ENCODE results near the gene OLFM2. TPM values are rescaled to one million over a fixed set of nuclear protein-coding genes. Genes with fewer than 3 reads are reported as not detected.
A peak's percentile ranks its signal among the peaks of the same experiment; 100 is the strongest.

OLFM2 gene
- total RNA-seq, 4 donors from 2014 or later = 0.25 to 0.78 TPM; not detected in 2

DNA sequence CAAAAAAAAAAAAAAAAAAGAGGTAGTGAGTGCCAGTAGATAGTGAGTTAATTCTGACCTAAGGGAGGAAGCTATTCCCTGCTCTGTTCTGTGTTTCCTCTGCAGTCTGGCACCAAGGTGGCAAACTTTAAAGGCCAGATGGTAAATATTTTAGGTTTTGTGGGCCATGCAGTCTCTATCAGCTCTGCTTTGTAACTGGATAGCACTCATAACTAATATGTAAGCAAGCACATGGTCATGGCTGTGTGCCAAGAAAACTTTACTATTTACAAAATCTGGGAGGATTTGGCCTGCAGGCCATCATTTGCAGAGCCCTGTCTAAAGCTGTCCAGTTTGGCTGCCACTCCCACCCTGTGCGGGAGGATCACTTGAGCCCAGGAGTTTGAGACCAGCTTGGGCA is 96.9 kb downstream of the OLFM2 start:
- Histone ChIP-seq H3K4me1 (peaks cover 12 to 16% of the 10 kb centered on the region in 2 donors), H3K27me3 (no peaks in the 10 kb centered on the region), H3K4me3 (no peak overlapping the region), H3K27ac (no peak overlapping the region), H3K36me3 (peaks cover 0 to 64% of the 10 kb centered on the region in 2 donors), H3K9me3 (no peaks in the 10 kb centered on the region)
- ATAC-seq = no peak
- DNase-seq = no peak
- intact Hi-C loops (cut with DNase I; ENCODE audit: low total_unique reads) = loop anchor here (10.0 kb wide), 1 partner anchor 495 kb away; the partner anchor contains the start of genes ICAM3 and RAVER1
- TF ChIP-seq, protein P1, sequence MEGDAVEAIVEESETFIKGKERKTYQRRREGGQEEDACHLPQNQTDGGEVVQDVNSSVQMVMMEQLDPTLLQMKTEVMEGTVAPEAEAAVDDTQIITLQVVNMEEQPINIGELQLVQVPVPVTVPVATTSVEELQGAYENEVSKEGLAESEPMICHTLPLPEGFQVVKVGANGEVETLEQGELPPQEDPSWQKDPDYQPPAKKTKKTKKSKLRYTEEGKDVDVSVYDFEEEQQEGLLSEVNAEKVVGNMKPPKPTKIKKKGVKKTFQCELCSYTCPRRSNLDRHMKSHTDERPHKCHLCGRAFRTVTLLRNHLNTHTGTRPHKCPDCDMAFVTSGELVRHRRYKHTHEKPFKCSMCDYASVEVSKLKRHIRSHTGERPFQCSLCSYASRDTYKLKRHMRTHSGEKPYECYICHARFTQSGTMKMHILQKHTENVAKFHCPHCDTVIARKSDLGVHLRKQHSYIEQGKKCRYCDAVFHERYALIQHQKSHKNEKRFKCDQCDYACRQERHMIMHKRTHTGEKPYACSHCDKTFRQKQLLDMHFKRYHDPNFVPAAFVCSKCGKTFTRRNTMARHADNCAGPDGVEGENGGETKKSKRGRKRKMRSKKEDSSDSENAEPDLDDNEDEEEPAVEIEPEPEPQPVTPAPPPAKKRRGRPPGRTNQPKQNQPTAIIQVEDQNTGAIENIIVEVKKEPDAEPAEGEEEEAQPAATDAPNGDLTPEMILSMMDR (IDR thresholded peaks at IDR 0.05 in 4 of 5, conservative IDR thresholded peaks at IDR 0.05 in 1 of 5) = no peak
- no peak for TF ChIP-seq POLR2A (IDR thresholded peaks at IDR 0.05)
- in situ Hi-C loops (cut with MboI; ENCODE audit: low sequenced_read_pairs in 4 of 4) = no loop called here

DNA sequence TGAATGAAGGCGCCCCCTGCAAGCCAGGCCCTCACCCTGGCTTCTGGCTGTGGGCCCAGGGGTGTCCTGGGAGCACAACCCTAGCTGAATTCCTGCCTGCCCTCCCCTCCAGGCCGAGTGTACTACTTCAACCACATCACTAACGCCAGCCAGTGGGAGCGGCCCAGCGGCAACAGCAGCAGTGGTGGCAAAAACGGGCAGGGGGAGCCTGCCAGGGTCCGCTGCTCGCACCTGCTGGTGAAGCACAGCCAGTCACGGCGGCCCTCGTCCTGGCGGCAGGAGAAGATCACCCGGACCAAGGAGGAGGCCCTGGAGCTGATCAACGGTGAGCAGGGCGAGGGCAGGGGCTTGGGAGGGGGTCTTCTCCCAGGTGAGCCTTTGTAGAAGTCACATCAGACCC is 98.0 kb downstream of the OLFM2 start:
- Histone ChIP-seq H3K36me3 (peaks cover 0 to 53% of the 10 kb centered on the region in 2 donors), H3K27ac (no peak overlapping the region), H3K9me3 (no peaks in the 10 kb centered on the region), H3K27me3 (no peaks in the 10 kb centered on the region), H3K4me1 (peaks cover 12 to 18% of the 10 kb centered on the region in 2 donors), H3K4me3 (no peak overlapping the region)
- TF ChIP-seq, protein P1 (IDR thresholded peaks at IDR 0.05 in 4 of 5, conservative IDR thresholded peaks at IDR 0.05 in 1 of 5) = no peak
- TF ChIP-seq POLR2A (IDR thresholded peaks at IDR 0.05) = no peak
- in situ Hi-C loops (cut with MboI; ENCODE audit: low sequenced_read_pairs in 4 of 4) = no loop called here
- intact Hi-C loops (cut with DNase I; ENCODE audit: low total_unique reads) = loop anchor here (10.0 kb wide), 1 partner anchor 496 kb away; the partner anchor contains the start of genes ICAM3 and RAVER1
- ATAC-seq (no peak), DNase-seq (no peak)

DNA sequence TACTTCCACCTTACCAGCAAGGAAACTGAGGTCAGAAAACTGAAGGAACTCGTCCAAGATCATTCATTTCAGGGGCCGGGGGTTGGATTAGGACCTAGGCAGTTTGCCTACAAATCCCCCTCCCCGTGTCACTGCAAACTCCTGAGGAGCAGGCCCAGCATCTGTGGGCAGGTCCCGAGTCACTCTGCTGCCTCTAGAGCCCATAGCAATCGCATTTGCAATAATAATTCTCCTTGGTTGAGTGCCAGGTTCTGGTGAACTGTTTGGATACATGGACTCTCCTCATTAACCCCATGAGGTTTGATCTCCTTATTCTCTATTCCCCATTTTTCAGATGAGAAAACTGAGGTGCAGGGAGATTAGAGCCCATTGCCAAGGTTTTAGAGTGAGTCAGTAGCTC is 100.3 kb downstream of the OLFM2 start:
- Histone ChIP-seq H3K27me3 (no peaks in the 10 kb centered on the region), H3K27ac (peak overlapping the region in 3 of 4 donors; percentile 78 to 90 (median 88)), H3K4me1 (peaks cover 12 to 18% of the 10 kb centered on the region in 2 donors), H3K4me3 (peak overlapping the region; percentile 74 to 99 (median 94)), H3K36me3 (peaks cover 0 to 31% of the 10 kb centered on the region in 2 donors), H3K9me3 (no peaks in the 10 kb centered on the region)
- intact Hi-C loops (cut with DNase I; ENCODE audit: low total_unique reads) (loop anchor here (10.0 kb wide), 1 partner anchor 499 kb away; the partner anchor contains the start of genes ICAM3 and RAVER1), in situ Hi-C loops (cut with MboI; ENCODE audit: low sequenced_read_pairs in 4 of 4) (no loop called here)
- DNase-seq = no peak
- TF ChIP-seq, protein P1 (IDR thresholded peaks at IDR 0.05 in 4 of 5, conservative IDR thresholded peaks at IDR 0.05 in 1 of 5) = no peak
- no peak for TF ChIP-seq POLR2A (IDR thresholded peaks at IDR 0.05)
- ATAC-seq = no peak

DNA sequence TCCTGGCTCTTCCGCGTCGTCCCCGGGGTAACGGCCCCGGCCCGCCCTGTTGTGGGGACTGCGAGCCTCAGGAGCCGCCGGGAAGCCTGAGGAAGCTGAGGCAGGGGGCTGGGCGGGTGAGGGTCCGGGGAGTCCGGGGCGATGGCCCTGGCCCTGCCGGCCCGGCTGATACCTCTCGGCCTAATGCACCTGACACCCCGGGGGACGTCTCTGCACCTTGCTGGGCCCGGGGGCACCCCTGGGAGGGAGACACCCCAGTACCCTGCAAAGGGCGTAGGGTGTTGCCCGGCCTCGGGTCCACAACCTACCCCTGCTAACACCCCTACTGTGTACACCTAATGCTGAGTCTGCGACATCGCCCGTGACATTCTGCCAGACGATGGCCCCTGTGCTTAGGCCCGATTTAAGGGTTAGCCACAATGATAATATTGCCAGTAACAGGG is 100.8 kb downstream of the OLFM2 start:
- peak overlapping the region; percentile 74 to 99 (median 94) for H3K4me3 ChIP-seq
- in situ Hi-C loops (cut with MboI; ENCODE audit: low sequenced_read_pairs in 4 of 4) = no loop called here
- H3K36me3 ChIP-seq = peaks cover 0 to 26% of the 10 kb centered on the region in 2 donors
- DNase-seq (no peak), ATAC-seq (peak in 1 of 2 donors; percentile 4)
- intact Hi-C loops (cut with DNase I; ENCODE audit: low total_unique reads) = loop anchor here (1.0 to 10.0 kb wide), 3 partner anchors 16 to 695 kb away; partner anchors contain the start of genes FBXL12, ICAM3, RAVER1 and ZNF317
- H3K4me1 ChIP-seq = peaks cover 12 to 18% of the 10 kb centered on the region in 2 donors
- no peaks in the 10 kb centered on the region for H3K9me3 ChIP-seq
- H3K27ac ChIP-seq = peak overlapping the region; percentile 78 to 90 (median 83)
- TF ChIP-seq, protein P1 (IDR thresholded peaks at IDR 0.05 in 4 of 5, conservative IDR thresholded peaks at IDR 0.05 in 1 of 5) = no peak
- no peak for TF ChIP-seq POLR2A (IDR thresholded peaks at IDR 0.05)
- H3K27me3 ChIP-seq = no peaks in the 10 kb centered on the region
